ENCODE results near the gene PDZD7.

Gene PDZD7

DNA sequence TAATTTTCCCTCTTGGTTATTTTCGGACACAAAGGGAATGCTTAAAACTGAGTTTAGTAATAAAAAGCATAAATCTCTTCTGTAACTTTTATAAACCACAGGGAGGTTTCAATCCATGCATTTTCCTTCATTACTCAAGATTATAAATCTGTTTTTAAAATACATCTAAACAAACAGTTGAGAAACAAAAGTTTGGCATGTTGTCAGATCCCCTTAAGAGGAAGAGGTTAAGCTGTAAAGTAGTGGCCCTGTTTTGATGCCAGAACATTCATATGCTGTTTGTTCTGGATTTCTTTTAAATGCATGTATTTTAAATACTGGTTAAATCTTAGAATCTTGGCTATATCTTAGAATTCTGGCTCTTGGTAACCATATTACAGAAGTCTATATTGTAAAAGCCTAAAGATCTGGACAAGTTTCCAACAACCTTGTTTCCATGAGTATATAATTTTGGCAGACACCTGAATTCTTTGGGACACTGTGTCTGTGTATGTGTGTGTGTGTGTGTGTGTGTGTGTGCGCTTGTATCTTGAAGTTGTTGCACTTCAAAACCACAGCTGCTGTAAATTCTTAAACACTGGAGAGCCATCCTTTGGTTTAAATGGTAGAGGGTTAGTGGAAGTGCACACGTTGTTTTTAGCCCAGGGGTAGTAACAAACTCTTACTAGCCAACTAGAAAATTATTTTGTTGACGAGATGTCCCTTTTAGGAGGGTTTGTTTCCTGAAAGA is 68.4 kb downstream of the PDZD7 start:
- DNase-seq = no peak

DNA sequence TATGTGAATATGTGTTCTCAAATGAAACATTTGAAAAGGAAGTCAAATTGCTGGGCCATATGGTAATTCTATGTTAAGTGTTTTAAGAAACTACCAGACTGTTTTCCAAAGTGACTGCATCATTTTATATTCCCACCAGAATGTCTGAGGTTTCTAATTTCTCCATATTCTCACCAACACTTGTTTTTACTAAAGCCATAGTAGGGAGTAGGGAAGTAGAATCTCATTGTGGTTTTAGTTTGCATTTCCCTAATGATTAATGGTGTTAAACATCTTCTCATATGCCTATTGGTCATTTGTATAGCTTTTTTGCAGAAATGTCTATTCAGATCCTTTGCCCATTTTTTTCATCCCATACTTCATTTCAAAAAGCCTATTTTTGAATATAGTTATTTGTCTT is 70.7 kb downstream of the PDZD7 start:
- no peak for DNase-seq

Measured in CD4-positive, alpha-beta T cell treated with Interleukin-4 for 1 hour (primary cell).